Prostate gland (tissue), 2 donors: ENCODE results near the gene DUSP18. TPM values are rescaled to one million over a fixed set of nuclear protein-coding genes. Genes with fewer than 3 reads are reported as not detected.
"Not testable (repeated sequence)": the region's sequence is repeated elsewhere in the genome, so short reads cannot be mapped to it uniquely, and the experiment has no call there.

Experiments
- DNase-seq: peaks from one replicate; pipeline ENCODE4 v3.0.0-alpha.2; 2019; ENCODE audit warnings: low spot score
- H3K27ac ChIP-seq, 2 donors: fragments of 200-600 bp; sonication (generic); 2 replicates each; pipeline ENCODE4 v1.5.1; 2017 to 2019
- H3K27me3 ChIP-seq: fragments of 200-600 bp; sonication (generic); replicated peaks from 2 replicates; pipeline ENCODE4 v1.5.1; 2019; ENCODE audit not compliant: insufficient read depth
- H3K36me3 ChIP-seq, 2 donors: fragments of 200-600 bp; sonication (generic); 1 replicate in 1 of 2; 2 replicates in 1 of 2; pipeline versions ENCODE4 v1.5.1 to v1.8.1; 2017 to 2019
- H3K4me1 ChIP-seq: fragments of 200-600 bp; sonication (generic); replicated peaks from 2 replicates; pipeline ENCODE4 v1.5.1; 2019
- H3K4me3 ChIP-seq, 2 donors: fragments of 200-600 bp; sonication (generic); 2 replicates each; pipeline ENCODE4 v1.5.1; 2017 to 2019
- H3K9me3 ChIP-seq: fragments of 200-600 bp; sonication (generic); 2 replicates; pipeline ENCODE4 v1.5.1; 2017
- POLR2A ChIP-seq: fragments of 450-650 bp; IDR thresholded peaks from one replicate; pipeline ENCODE4 v1.6.1; 2016; ENCODE audit warnings: antibody characterized with exemption, mild to moderate bottlenecking
- POLR2AphosphoS5 ChIP-seq: sonication (generic); formaldehyde crosslinking; IDR thresholded peaks from one replicate; pipeline ENCODE4 v1.6.1; 2017; ENCODE audit warnings: antibody characterized with exemption
- WGBS: methylation state at CpG from one replicate; pipeline ENCODE4 v1.1.5; 2018; 5-methylcytosine and 5-hydroxymethylcytosine counted together
- intact Hi-C: fragments of 100-400 bp; cut with DNase I; formaldehyde crosslinking; loops from one replicate; pipeline ENCODE4 v1.14.2; 2022
- total RNA-seq, 2 donors: library from RNA; depleted of rRNA; stranded (reverse); fragments of >200 nt; gene quantifications; one replicate each; pipeline ENCODE4 v1.1.0, GENCODE V29; 2016
- TF ChIP-seq, protein P1 (sequence below), 4 experiments: fragments of 200-600 bp in 2 of 4; fragments of 450-650 bp in 2 of 4; sonication (generic) in 2 of 4; IDR thresholded peaks; 1 replicate in 3 of 4; 2 replicates in 1 of 4; pipeline ENCODE4 v1.5.1; 2016 to 2019; ENCODE audit warnings: antibody characterized with exemption in 4 of 4, mild to moderate bottlenecking in 2 of 4, moderate library complexity in 2 of 4

The DUSP18 gene
- total RNA-seq, 2 donors from 2014 or later: 12.5 to 15.6 TPM

GRCh38 chr22:30627471-30627870, 40.2 kb downstream of the DUSP18 start:
- no peaks in the 10 kb centered on the region for H3K4me1 ChIP-seq
- DNase-seq: no peak
- H3K4me3 ChIP-seq: no peak overlapping the region
- TF ChIP-seq POLR2AphosphoS5 (no peak), POLR2A (no peak)
- TF ChIP-seq, protein P1, sequence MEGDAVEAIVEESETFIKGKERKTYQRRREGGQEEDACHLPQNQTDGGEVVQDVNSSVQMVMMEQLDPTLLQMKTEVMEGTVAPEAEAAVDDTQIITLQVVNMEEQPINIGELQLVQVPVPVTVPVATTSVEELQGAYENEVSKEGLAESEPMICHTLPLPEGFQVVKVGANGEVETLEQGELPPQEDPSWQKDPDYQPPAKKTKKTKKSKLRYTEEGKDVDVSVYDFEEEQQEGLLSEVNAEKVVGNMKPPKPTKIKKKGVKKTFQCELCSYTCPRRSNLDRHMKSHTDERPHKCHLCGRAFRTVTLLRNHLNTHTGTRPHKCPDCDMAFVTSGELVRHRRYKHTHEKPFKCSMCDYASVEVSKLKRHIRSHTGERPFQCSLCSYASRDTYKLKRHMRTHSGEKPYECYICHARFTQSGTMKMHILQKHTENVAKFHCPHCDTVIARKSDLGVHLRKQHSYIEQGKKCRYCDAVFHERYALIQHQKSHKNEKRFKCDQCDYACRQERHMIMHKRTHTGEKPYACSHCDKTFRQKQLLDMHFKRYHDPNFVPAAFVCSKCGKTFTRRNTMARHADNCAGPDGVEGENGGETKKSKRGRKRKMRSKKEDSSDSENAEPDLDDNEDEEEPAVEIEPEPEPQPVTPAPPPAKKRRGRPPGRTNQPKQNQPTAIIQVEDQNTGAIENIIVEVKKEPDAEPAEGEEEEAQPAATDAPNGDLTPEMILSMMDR (IDR thresholded peaks at IDR 0.05): no peak
- WGBS: 91% methylated on average over 5 of the region's 5 CpGs
- no peaks in the 10 kb centered on the region for H3K27me3 ChIP-seq
- H3K27ac ChIP-seq: no peak overlapping the region
- intact Hi-C loops: loop anchor here (5.0 kb wide), 1 partner anchor 290 kb away; no protein-coding TSS in a partner anchor
- no peaks in the 10 kb centered on the region for H3K36me3 ChIP-seq
- H3K9me3 ChIP-seq: no peaks in the 10 kb centered on the region

- no peak overlapping the region for H3K4me3 ChIP-seq
- no peaks in the 10 kb centered on the region for H3K27me3 ChIP-seq
- no peaks in the 10 kb centered on the region for H3K36me3 ChIP-seq
- whole genome bisulfite sequencing: 95% methylated on average over 5 of the region's 5 CpGs
- H3K4me1 ChIP-seq: no peaks in the 10 kb centered on the region
- DNase-seq: no peak
- intact Hi-C loops: loop anchor here (5.0 kb wide), 1 partner anchor 291 kb away; no protein-coding TSS in a partner anchor
- H3K9me3 ChIP-seq: no peaks in the 10 kb centered on the region
- TF ChIP-seq POLR2A (no peak), POLR2AphosphoS5 (no peak)
- TF ChIP-seq, protein P1 (IDR thresholded peaks at IDR 0.05): no peak
- H3K27ac ChIP-seq: no peak overlapping the region
These were observed 41.3 kb downstream of the DUSP18 start for GRCh38 chr22:30626413-30626812.

GRCh38 chr22:30619909-30620308, 47.8 kb downstream of the DUSP18 start:
- intact Hi-C loops, H3K36me3 ChIP-seq, H3K27ac ChIP-seq, H3K4me3 ChIP-seq, DNase-seq, H3K9me3 ChIP-seq, H3K4me1 ChIP-seq, H3K27me3 ChIP-seq: not testable (repeated sequence)
- whole genome bisulfite sequencing: 87% methylated on average over 6 of the region's 6 CpGs

DNA sequence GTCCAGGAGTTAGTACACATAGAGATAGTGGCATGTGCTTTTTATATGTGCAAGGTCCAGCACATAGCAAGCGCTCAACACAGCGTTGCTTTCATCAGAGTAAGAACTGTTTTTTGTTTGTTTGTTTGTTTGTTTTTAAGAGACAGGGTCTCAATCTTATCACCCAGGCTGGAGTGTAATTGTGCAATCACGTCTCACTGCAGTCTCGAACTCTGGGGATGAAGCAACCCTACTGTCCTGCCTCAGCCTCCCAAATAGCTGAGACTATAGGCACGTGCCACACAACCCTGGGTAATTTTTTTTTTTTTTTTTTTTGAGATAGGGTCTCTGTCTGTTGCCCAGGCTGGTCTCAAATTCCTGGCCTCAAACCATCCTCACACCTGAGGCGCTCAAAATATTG, 49.9 kb downstream of the DUSP18 start:
- Histone ChIP-seq H3K4me3 (no peak overlapping the region), H3K27ac (no peak overlapping the region), H3K27me3 (no peaks in the 10 kb centered on the region), H3K9me3 (no peaks in the 10 kb centered on the region), H3K4me1 (no peaks in the 10 kb centered on the region), H3K36me3 (peaks cover 0 to 5% of the 10 kb centered on the region in 2 donors)
- TF ChIP-seq, protein P1 (IDR thresholded peaks at IDR 0.05): no peak
- no peak for DNase-seq
- WGBS: 87% methylated on average over 6 of the region's 6 CpGs
- intact Hi-C loops: no loop called here

DNA sequence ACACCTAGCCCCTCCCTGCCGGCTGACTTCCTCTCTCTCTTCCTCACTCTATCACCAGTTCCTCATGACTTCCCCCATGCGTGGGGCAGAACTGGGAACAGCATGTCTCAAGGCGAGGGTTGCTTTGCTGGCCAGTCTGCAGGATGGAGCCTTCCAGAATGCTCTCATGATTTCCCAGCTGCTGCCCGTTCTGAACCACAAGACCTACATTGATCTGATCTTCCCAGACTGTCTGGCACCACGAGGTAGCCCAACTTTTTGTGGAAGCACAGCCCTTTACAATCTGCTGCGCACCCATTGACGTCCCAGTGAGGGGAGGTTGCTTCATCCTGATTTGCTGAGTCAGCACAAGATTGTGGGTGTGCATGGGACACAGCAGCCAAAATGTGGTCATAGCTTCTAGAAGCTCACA, 52.1 kb downstream of the DUSP18 start:
- H3K4me3 ChIP-seq: no peak overlapping the region
- intact Hi-C loops: no loop called here
- H3K4me1 ChIP-seq: no peaks in the 10 kb centered on the region
- TF ChIP-seq, protein P1 (IDR thresholded peaks at IDR 0.05): no peak
- no peaks in the 10 kb centered on the region for H3K27me3 ChIP-seq
- H3K36me3 ChIP-seq: peaks cover 0 to 2% of the 10 kb centered on the region in 2 donors
- DNase-seq: no peak
- WGBS: 90% methylated on average over 7 of the region's 7 CpGs
- no peaks in the 10 kb centered on the region for H3K9me3 ChIP-seq
- H3K27ac ChIP-seq: no peak overlapping the region
